ENCODE data around the gene CHCHD2.
"Not testable (repeated sequence)": the region's sequence is repeated elsewhere in the genome, so short reads cannot be mapped to it uniquely, and the experiment has no call there.

Gene CHCHD2

DNA sequence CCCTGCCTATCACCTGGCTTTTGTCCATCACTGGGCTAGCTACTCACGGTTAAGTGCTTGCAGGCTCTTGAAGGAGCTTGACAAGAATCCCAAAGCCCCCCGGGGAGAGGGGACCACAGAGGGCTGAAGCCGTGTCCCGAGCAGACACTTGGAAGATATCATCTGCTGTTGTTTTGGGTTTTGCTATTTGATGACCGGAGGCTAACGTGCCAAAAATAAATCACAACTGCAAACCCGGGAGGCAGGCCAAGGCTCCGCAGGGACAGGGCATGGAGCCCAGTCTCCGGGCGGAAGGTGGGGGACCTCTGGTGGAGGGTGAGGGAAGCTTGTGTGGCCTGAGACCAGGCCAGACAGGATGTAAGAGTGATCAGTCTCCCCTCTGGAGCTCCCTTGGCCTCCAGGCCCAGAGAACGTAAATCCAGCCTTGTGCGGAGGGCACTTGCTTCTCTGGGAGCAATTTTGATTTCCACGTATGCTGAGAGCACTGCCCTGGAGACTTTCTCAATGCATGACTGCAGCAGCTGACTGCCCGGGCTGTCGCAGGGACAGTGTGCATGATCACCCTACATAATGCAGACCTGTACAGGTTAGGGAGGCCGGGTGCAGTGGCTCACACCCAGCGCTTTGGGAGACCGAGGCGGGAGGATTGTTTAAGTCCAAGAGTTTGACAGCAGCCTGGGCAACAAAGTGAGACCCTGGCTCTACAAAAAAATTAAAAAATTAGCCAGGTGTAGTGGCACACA lies 13.3 kb downstream of the CHCHD2 start, which contains the start of gene PHKG1:
TSS of gene PHKG1 (minus strand) at position 164 of the 743 bp plus-strand sequence. CDS start 4,011 bp downstream, outside the sequence.
- no peak within 1 kb of the TSS for H3K4me3 Mint-ChIP-seq

DNA sequence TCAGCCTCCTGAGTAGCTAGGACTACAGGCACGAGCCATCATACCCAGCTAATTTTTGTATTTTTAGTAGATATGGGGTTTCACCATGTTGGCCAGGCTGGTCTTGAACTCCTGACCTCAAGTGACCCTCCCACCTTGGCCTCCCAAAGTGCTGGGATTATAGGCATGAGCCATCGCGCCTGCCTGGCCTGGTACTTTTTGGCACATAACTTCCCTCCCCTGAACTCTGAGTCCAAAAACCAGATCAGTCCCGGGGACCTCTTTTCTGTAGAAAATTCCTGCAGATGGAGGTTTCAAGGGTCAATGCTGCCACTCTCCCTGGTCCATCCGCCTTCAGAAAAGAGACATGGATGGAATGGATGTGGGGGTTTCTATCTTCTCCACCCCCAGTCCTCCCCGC lies 13.9 kb downstream of the CHCHD2 start:
- not testable (repeated sequence) for H3K4me1 Mint-ChIP-seq, H3K27me3 Mint-ChIP-seq, H3K27ac Mint-ChIP-seq, H3K36me3 Mint-ChIP-seq, H3K9me3 Mint-ChIP-seq, H3K4me3 Mint-ChIP-seq

More for the DNA sequence above, 13.3 kb downstream of the CHCHD2 start, which contains the start of gene PHKG1:
- Mint-ChIP-seq H3K27ac (no peak within 1 kb of the TSS), H3K9me3 (no peaks in the 10 kb centered on the region), H3K36me3 (peaks cover 4% of the 10 kb centered on the region), H3K4me1 (no peaks in the 10 kb centered on the region), H3K27me3 (no peaks in the 10 kb centered on the region)

DNA sequence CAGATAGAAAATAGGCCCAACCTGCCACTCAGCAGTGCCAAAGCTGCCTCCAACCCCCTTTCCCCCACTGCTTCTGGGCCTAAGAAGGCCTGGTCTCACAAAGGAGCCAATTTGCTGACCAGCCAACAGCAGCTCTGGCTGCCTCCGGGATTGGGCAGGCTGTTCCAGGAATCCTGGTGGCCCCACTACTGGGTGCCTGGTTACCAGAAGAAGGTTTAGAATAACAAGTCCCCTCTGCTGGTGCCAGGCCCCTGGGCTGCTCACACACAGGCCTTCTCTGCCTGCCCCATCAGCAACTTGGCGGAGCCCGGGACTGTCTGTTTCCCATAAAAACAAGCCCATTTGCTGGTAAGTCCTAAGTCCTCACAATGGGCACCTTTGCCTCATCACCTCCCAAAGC lies 14.7 kb downstream of the CHCHD2 start:
- no peak overlapping the region for H3K27ac Mint-ChIP-seq
- H3K36me3 Mint-ChIP-seq: peaks cover 4% of the 10 kb centered on the region
- no peaks in the 10 kb centered on the region for H3K9me3 Mint-ChIP-seq
- no peaks in the 10 kb centered on the region for H3K27me3 Mint-ChIP-seq
- H3K4me1 Mint-ChIP-seq: no peaks in the 10 kb centered on the region
- no peak overlapping the region for H3K4me3 Mint-ChIP-seq

DNA sequence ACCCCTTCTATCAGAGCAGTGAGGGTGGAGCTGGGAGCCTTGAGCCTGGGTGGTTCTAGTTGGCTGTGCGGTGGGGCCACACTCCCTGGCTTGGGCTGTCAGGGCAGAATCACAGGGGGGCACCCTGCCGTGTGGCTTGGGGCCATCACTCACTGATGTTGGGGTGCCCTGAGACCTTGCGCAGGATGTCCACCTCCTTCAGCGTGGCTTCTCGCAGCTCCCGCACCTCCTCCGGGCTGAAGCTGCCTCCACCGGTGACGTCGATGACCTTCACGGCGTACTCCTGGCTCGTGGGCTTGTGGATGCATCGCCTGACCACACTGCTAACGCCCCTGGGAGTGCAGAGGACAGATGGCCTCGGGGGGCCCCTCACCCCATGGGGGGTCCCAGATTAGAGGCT lies 18.8 kb downstream of the CHCHD2 start:
- Mint-ChIP-seq H3K9me3 (no peaks in the 10 kb centered on the region), H3K27ac (no peak overlapping the region), H3K4me1 (no peaks in the 10 kb centered on the region), H3K27me3 (no peaks in the 10 kb centered on the region), H3K36me3 (peaks cover 2% of the 10 kb centered on the region), H3K4me3 (no peak overlapping the region)

DNA sequence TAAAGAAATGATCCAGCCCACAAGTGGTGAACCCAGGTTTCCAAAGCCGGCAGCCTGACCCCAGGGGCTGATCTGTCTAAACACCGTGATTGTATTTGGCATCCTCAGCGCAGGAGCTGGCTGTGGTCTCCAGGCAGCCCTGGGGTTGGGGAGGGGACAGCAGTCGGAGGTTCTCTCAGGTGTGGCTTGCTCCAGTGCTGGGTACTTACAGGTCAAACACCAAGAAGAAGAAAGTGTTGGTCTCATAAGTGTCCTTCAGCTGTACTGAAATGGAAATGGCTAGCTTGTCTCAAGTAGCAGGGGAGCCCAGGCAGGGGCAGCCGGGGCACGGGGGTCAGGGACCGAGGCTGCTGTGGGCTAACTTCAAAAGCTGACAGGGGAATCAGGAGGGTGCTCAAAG lies 19.5 kb downstream of the CHCHD2 start:
- H3K27ac Mint-ChIP-seq: no peak overlapping the region
- H3K27me3 Mint-ChIP-seq: no peaks in the 10 kb centered on the region
- H3K4me1 Mint-ChIP-seq: no peaks in the 10 kb centered on the region
- H3K9me3 Mint-ChIP-seq: no peaks in the 10 kb centered on the region
- peaks cover 2% of the 10 kb centered on the region for H3K36me3 Mint-ChIP-seq
- H3K4me3 Mint-ChIP-seq: no peak overlapping the region

DNA sequence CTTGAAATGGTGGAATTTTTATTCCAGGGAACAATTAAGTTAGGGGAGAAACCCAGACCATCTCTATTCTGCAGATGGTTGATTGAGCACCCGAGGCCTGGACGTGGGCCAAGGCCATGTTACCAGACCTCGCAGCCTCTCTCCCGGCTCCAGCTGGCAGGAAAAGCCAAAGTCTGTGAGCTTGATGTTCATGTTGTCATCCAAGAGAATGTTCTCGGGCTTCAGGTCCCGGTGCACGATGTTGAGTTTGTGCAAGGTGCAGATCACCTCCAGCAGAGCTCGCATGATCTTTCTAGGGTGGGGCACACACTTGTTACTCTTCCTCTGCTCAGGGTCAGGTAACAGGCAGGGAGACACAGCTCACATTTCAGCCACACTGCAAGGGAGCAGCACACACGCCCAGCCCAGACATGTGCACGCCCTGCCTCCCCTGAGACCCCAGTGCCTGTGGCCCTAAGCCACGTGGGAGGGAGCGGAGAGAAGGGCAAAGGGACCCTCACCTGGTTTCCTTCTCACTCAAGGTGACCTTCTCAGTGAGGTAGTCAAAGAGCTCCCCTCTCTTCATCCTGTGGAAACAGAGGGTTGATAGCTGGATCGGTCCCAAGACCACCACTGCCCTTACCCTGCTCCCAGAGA lies 23.0 kb downstream of the CHCHD2 start:
- no peak overlapping the region for H3K27ac Mint-ChIP-seq
- no peak overlapping the region for H3K4me3 Mint-ChIP-seq
- no peaks in the 10 kb centered on the region for H3K4me1 Mint-ChIP-seq
- H3K27me3 Mint-ChIP-seq: no peaks in the 10 kb centered on the region
- no peaks in the 10 kb centered on the region for H3K36me3 Mint-ChIP-seq
- no peaks in the 10 kb centered on the region for H3K9me3 Mint-ChIP-seq

DNA sequence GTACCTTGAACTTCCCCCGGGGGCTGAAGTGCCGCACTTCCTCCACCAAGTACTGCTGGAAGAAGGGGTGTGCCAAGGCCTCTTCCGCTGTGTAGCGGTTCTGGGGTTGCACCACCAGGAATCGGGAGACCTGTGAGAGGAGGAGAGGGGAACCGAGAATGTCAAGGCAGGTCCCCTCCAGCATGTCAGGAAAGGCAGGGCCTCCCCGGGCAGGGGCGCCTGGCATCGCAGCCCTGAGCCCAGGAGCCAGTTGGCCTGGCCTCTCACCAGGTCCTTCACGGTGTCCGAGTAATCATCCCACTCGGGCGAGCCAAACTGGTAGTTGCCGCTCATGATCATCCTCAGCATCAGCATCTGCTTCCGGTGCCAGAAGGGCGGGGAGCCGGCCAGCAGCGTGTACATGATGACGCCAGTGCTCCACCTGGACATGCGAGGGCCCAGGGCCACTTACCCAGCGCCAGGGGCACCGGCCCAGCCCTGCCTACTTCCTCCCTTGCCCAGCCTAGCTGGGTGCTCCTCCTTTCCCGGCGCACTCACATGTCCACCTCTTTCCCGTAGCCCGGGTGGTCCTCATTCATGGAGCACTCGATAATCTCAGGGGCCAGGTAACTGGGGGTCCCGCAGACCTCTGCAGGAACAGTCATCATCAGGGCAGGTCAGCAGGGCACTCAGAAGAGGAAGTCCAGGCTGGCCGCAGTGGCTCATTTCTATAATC lies 24.5 kb downstream of the CHCHD2 start:
- no peak overlapping the region for H3K27ac Mint-ChIP-seq
- H3K9me3 Mint-ChIP-seq: no peaks in the 10 kb centered on the region
- no peaks in the 10 kb centered on the region for H3K36me3 Mint-ChIP-seq
- H3K4me1 Mint-ChIP-seq: no peaks in the 10 kb centered on the region
- no peaks in the 10 kb centered on the region for H3K27me3 Mint-ChIP-seq
- no peak overlapping the region for H3K4me3 Mint-ChIP-seq

DNA sequence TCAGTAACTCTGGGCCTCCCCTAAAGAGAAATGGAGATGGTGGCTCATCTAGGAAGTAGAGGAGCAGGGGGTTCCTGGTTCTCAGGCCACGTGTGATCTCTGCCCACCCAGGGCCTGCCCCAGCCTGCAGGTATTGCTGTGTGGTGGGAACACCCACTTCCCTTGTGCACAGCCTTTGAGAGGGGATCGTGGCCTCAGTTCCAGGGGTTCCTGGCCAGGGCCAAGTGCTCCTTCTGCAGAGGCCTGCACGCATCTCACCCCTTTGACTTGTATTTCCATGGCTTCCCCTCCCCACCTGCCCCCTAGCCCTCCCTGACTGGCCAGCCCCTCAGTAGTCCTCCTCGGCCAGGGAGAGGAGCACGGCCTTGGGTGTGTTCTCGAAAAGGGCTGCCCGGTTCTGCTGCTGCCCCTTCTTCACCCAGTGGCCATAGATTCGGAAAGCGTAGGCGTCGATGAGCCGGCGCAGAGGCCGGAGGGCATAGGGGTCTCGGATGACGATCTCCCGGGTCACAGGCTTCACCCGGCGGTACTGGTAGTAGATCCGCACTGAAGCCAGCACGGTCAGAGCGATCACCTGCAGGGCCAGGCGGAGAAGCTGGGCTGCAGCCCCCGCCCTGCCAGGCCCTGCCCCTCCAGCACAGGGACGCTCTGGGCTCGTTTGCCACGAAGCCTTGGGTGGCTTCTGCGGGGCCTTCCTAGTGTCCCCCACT lies 25.4 kb downstream of the CHCHD2 start:
- not testable (repeated sequence) for H3K4me1 Mint-ChIP-seq, H3K27me3 Mint-ChIP-seq, H3K36me3 Mint-ChIP-seq, H3K9me3 Mint-ChIP-seq, H3K4me3 Mint-ChIP-seq, H3K27ac Mint-ChIP-seq

DNA sequence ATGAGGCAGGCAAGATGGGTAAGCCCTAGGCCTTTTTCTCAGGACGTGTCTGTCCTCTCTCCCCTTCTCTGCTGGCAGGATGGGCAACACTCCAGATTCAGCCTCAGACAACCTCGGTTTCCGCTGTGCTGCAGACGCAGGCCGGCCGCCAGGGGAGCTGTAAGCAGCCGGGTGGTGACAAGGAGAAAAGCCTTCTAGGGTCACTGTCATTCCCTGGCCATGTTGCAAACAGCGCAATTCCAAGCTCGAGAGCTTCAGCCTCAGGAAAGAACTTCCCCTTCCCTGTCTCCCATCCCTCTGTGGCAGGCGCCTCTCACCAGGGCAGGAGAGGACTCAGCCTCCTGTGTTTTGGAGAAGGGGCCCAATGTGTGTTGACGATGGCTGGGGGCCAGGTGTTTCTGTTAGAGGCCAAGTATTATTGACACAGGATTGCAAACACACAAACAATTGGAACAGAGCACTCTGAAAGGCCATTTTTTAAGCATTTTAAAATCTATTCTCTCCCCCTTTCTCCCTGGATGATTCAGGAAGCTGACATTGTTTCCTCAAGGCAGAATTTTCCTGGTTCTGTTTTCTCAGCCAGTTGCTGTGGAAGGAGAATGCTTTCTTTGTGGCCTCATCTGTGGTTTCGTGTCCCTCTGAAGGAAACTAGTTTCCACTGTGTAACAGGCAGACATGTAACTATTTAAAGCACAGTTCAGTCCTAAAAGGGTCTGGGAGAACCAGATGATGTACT lies 26.7 kb downstream of the CHCHD2 start:
- no peaks in the 10 kb centered on the region for H3K36me3 Mint-ChIP-seq
- H3K9me3 Mint-ChIP-seq: no peaks in the 10 kb centered on the region
- H3K27ac Mint-ChIP-seq: no peak overlapping the region
- H3K4me1 Mint-ChIP-seq: no peaks in the 10 kb centered on the region
- no peak overlapping the region for H3K4me3 Mint-ChIP-seq
- no peaks in the 10 kb centered on the region for H3K27me3 Mint-ChIP-seq

DNA sequence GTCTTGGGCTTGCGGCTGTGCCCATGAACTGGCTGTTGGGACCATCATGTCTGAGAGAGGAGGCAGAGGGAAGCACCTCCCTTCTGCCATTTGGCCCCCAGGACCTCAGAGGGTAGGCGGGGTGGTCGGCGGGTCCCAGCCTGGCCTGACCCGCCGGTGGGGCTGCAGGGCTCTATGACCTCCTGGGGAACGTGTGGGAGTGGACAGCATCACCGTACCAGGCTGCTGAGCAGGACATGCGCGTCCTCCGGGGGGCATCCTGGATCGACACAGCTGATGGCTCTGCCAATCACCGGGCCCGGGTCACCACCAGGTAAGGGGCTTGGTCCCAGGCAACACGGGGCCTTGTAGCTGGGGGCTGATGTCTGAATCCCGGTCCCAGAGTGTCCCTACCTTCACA lies 28.1 kb downstream of the CHCHD2 start:
- H3K4me1 Mint-ChIP-seq: peaks cover 5% of the 10 kb centered on the region
- no peak overlapping the region for H3K4me3 Mint-ChIP-seq
- no peaks in the 10 kb centered on the region for H3K9me3 Mint-ChIP-seq
- H3K27ac Mint-ChIP-seq: no peak overlapping the region
- H3K36me3 Mint-ChIP-seq: peaks cover 3% of the 10 kb centered on the region
- no peaks in the 10 kb centered on the region for H3K27me3 Mint-ChIP-seq

DNA sequence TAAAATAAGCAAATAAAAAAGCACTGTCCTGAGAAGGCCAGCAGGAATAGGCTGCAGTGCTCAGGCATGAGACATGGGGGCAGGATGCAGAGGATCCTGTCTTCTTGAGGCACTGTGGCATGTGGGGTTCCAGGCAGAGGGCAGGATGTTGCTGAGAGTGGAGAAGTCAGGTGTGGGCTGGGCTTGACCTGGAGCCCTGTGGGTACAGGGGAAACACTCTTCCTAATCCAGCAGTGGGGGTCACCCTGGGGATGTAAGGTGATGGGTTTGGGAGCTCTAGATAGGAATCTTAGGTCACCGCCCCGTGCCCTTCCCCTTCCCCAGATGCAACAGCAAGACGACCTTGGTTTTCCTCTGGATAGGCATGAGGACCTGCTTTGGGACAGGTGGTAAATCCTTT lies 28.6 kb downstream of the CHCHD2 start:
- peaks cover 5% of the 10 kb centered on the region for H3K4me1 Mint-ChIP-seq
- peaks cover 7% of the 10 kb centered on the region for H3K36me3 Mint-ChIP-seq
- H3K27me3 Mint-ChIP-seq: no peaks in the 10 kb centered on the region
- no peak overlapping the region for H3K4me3 Mint-ChIP-seq
- no peaks in the 10 kb centered on the region for H3K9me3 Mint-ChIP-seq
- H3K27ac Mint-ChIP-seq: no peak overlapping the region

DNA sequence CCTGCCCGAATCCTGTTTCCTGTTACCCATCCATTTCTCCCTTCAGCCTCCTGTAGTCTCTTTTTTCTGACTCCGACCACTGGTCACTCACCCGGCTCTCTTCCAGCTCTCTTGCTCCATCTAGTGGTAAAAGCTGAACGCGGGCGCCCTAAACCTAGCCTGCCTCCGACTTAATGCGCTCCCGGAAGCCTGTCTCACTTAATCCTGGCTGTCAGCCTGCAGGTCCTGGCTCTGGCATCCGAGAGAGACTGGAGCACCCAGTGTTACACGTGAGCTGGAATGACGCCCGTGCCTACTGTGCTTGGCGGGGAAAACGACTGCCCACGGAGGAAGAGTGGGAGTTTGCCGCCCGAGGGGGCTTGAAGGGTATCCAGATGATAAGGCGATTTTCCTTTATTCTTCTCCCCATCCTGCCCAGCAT lies 31.9 kb downstream of the CHCHD2 start:
- H3K9me3 Mint-ChIP-seq: no peaks in the 10 kb centered on the region
- H3K36me3 Mint-ChIP-seq: peaks cover 10% of the 10 kb centered on the region
- no peak overlapping the region for H3K4me3 Mint-ChIP-seq
- H3K27ac Mint-ChIP-seq: peak overlapping the region; percentile 56
- H3K27me3 Mint-ChIP-seq: no peaks in the 10 kb centered on the region
- H3K4me1 Mint-ChIP-seq: peaks cover 5% of the 10 kb centered on the region

DNA sequence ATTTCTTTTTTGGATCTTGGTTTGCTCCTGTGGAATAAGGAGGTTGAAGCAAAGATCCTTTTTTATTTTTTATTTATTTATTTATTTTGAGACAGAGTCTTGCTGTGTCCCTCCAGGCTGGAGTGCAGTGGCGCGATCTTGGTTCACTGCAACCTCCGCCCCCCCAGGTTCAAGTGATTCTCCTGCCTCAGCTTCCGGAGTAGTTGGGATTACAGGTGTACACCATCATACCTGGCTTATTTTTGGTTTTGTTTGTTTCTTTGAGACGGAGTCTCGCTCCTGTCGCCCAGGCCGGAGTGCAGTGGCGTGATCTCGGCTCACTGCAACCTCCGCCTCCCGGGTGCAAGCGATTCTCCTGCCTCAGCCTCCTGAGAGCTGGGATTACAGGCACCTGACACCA lies 39.9 kb downstream of the CHCHD2 start:
- H3K9me3 Mint-ChIP-seq, H3K4me3 Mint-ChIP-seq, H3K27ac Mint-ChIP-seq, H3K27me3 Mint-ChIP-seq: not testable (repeated sequence)
- H3K4me1 Mint-ChIP-seq: peaks cover 35% of the 10 kb centered on the region
- peaks cover 23% of the 10 kb centered on the region for H3K36me3 Mint-ChIP-seq

DNA sequence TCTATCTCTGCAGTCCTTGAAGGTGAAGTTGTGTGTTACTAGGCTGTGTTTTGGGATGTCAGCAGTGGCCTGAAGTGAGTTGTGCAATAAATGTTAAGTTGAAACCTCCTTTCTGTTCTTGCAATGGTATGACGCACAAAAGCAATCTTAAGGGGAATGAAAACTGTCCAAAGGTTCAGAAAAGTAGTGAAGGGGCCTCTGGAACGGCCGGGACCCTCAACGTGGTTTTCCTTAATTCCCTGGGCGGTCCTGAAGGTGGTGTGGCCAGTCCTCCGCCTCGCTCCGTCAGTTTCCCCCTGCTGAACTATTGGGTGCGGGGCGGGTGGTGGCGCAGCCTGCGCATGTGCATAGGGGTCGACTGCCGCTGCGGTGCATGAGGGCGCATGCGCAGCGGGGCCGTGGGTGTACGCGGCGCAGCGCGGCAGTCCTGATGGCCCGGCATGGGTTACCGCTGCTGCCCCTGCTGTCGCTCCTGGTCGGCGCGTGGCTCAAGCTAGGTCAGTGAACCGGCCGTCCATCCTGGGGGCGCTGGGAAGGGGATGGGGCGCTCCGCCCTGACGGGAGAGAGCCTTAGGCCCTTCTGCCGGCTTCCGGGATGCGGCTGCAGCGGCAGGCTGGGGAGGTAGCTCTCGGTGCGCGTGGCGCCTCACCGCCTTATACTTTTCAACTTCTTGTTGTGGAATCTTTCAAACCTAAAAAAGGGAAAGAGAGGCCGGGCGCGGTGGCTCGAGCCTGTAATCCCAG lies 42.2 kb downstream of the CHCHD2 start, which contains the start of gene SUMF2:
TSS of gene SUMF2 (plus strand) at position 405 of the 744 bp plus-strand sequence. CDS start at position 431, 26 bp downstream.
- no peaks in the 10 kb centered on the region for H3K9me3 Mint-ChIP-seq
- H3K4me1 Mint-ChIP-seq: peaks cover 38% of the 10 kb centered on the region
- H3K36me3 Mint-ChIP-seq: peaks cover 23% of the 10 kb centered on the region
- peak within 1 kb of the TSS; percentile 97 for H3K27ac Mint-ChIP-seq
- no peaks in the 10 kb centered on the region for H3K27me3 Mint-ChIP-seq
- peak within 1 kb of the TSS; percentile 93 for H3K4me3 Mint-ChIP-seq

Measured in activated naive CD4-positive, alpha-beta T cell treated with anti-CD3 and anti-CD28 coated beads, Interleukin-2, amount 50 U/mL, for 24 hours (primary cell).